Measurements from ENCODE around the gene SCAND1.

SCAND1 gene

DNA sequence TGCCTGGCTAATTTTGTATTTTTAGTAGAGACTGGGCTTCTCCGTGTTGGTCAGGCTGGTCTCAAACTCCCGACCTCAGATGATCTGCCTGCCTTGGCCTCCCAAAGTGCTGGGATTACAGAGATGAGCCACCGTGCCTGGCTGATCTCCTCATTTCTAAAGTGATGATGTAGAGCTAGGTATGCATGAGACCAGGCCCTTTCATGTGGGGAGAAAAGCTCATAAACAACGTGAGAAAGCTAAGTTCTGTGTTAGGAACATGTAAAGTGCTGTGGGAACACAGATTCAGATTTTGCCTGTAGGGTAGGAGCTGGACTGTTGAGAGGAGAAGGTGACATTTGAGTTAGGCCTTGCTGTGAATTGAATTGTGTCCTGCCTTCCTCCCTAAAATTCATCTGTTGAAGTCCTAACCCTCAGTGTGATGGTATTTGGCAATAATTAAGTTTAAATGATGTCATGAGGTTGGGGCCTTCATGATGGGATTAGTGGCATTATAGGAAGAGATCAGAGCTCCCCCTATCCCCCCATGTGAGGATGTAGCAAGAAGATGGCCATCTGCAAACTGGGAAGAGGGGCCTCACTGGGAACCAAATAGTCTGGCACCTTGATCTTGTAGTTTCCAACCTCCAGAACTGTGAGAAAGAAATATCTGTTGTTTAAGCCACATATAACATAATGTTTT lies 49.2 kb downstream of the SCAND1 start:
- no peak overlapping the region for H3K4me2 ChIP-seq (ENCODE audit: low read depth, low read length, poor library complexity, severe bottlenecking)

GRCh38 chr20:35903843-35904242 lies 50.5 kb downstream of the SCAND1 start:
- TF ChIP-seq EZH2phosphoT487 (conservative IDR thresholded peaks at IDR 0.05; ENCODE audit: low read length), result no peak
- no peak for TF ChIP-seq CTCF (IDR thresholded peaks at IDR 0.05; ENCODE audit: insufficient read depth, low read length, poor library complexity, severe bottlenecking)
- Histone ChIP-seq H3K4me3 (ENCODE audit: insufficient read depth, low read length, poor library complexity, severe bottlenecking) (no peak overlapping the region), H3K27ac (ENCODE audit: low read depth, low read length) (no peak overlapping the region), H3K79me2 (ENCODE audit: insufficient read depth, low read length) (no peaks in the 10 kb centered on the region), H3K36me3 (ENCODE audit: low read length) (peaks cover 3% of the 10 kb centered on the region; the same call in 1 of the 2 replicates), H3K9ac (ENCODE audit: low read length) (no peak overlapping the region), H2AFZ (ENCODE audit: low read depth, low read length, severe bottlenecking) (no peak overlapping the region), H3F3A (ENCODE audit: insufficient read depth) (no peaks in the 10 kb centered on the region), H3K9me2 (replicated peaks; ENCODE audit: insufficient read depth, low read length) (no peaks in the 10 kb centered on the region), H4K20me1 (ENCODE audit: low read depth, low read length) (no peaks in the 10 kb centered on the region), H3K4me2 (ENCODE audit: low read depth, low read length, poor library complexity, severe bottlenecking) (no peak overlapping the region), H3K9me3 (ENCODE audit: insufficient read depth, low read length) (no peaks in the 10 kb centered on the region), H3K27me3 (ENCODE audit: low read length) (no peaks in the 10 kb centered on the region)

More for the DNA sequence above, 49.2 kb downstream of the SCAND1 start:
- Histone ChIP-seq H3K27ac (ENCODE audit: low read depth, low read length) (no peak overlapping the region), H3K9ac (ENCODE audit: low read length) (no peak overlapping the region), H3F3A (ENCODE audit: insufficient read depth) (no peaks in the 10 kb centered on the region), H4K20me1 (ENCODE audit: low read depth, low read length) (no peaks in the 10 kb centered on the region), H3K36me3 (ENCODE audit: low read length) (no peaks in the 10 kb centered on the region; the same call in 1 of the 2 replicates), H3K9me2 (replicated peaks; ENCODE audit: insufficient read depth, low read length) (no peaks in the 10 kb centered on the region), H2AFZ (ENCODE audit: low read depth, low read length, severe bottlenecking) (no peak overlapping the region), H3K4me3 (ENCODE audit: insufficient read depth, low read length, poor library complexity, severe bottlenecking) (no peak overlapping the region), H3K27me3 (ENCODE audit: low read length) (no peaks in the 10 kb centered on the region), H3K9me3 (ENCODE audit: insufficient read depth, low read length) (no peaks in the 10 kb centered on the region), H3K79me2 (ENCODE audit: insufficient read depth, low read length) (no peaks in the 10 kb centered on the region)
- TF ChIP-seq CTCF (IDR thresholded peaks at IDR 0.05; ENCODE audit: insufficient read depth, low read length, poor library complexity, severe bottlenecking), result no peak
- no peak for TF ChIP-seq EZH2phosphoT487 (conservative IDR thresholded peaks at IDR 0.05; ENCODE audit: low read length)
